Amniotic stem cell (primary cell): ENCODE results near the gene DENND4A.
"Not testable (repeated sequence)": the region's sequence is repeated elsewhere in the genome, so short reads cannot be mapped to it uniquely, and the experiment has no call there.

ENCODE experiments used
- DNase-seq: peaks from one replicate; lab custom pipeline; 2025; lab: John Stamatoyannopoulos, UW

DENND4A gene

DNA sequence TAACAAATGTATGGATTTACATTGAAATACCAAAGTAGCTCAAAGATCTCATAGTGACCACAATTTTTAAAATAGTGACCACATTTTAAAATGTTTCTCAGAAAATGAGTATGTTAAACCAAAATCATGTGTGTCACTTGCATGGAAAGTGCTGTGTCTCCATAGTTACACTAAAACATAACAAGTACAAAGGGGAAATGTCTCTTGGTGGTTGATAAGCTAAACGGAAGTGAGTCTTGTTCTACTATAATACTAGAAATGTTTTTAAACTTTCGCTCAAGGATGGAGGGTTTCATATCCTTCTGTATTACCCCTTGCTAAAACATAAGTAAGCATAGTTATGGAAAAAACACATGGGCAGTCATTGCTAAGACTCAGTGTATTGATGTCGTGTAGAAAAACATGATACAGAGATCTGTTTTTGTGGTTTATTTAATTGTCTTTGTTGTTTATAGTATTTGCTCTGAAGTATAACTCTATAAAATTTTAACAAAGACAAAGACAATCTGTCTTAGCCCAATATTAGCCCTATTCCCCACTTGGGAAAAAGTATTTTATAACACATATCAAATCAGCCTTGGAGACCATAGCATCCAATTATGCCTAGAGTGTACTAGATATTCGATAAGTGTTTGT lies 27.0 kb upstream of the DENND4A start:
- no peak for DNase-seq

DNA sequence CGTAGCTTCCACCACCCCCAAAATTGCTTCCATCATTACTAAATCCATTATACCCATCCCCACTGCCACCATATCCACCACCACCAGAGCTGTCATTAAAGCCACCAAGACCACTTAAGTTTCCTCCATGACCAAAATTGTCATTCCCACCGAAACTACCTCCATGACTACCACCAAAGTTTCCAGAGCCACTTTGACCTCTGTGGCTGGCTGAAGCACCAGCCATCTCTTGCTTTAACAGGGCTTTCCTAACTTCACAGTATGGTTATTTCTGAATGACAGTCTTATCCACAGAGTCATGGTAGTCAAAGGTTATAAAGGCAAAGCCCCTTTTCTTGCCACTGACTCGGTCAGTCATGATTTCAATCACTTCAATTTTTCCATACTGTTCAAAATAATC lies 24.3 kb upstream of the DENND4A start:
- DNase-seq = no peak

DNA sequence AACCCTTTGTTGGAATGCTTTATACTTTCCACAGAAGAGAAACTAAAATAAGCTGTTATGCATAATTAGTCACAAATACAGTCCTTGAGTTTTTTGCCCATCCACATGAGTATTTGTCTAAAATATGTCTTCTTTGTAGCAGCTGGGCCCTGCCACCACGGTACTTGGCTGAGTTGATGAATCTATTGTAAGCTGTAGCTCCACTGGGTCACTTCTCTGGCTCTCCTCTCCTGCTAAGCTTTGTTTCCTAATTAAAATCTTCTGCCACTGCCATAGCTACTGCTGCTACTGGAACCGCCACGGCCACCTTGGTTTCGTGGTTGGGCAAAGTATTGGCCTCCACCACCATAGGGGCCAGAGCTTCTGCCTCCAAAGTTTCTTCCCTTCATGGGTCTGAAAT lies 23.9 kb upstream of the DENND4A start:
- not testable (repeated sequence) for DNase-seq

DNA sequence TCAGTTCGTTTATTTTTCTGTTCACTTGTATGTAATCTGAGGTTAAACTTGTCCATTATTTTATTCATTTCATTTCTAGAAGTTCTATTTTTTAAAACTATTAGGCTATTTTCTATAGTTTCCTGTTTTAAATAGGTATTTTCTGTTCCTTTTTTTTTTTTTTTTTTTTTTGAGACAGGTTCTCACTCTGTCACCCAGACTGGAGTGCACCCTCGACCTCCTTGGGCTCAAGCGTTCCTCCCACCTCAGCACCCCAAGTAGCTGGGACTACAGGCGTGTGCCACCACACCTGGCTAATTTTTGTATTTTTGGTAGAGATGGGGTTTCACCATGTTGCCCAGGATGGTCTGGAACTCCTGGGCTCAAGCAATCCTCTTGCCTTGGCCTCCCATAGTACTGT lies 22.2 kb upstream of the DENND4A start:
- not testable (repeated sequence) for DNase-seq

DNA sequence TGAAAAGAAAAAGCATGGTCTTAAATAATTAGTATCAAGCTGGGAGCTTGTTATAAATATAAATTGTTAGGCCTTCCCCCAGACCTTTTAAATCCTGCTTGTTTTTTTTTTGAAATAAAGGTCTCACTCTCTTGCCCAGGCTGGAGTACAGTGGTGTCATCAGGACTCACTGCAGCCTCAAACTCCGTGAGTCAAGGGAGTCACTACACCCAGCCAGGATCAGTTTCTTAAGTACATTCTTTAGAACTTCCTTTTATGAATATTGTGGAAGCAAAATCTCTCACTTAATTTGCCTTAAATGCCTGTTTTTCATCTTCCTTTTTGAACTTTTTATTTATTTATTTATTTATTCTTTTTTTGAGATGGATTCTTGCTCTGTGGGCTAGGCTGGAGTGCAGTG lies 20.8 kb upstream of the DENND4A start:
- DNase-seq = no peak

DNA sequence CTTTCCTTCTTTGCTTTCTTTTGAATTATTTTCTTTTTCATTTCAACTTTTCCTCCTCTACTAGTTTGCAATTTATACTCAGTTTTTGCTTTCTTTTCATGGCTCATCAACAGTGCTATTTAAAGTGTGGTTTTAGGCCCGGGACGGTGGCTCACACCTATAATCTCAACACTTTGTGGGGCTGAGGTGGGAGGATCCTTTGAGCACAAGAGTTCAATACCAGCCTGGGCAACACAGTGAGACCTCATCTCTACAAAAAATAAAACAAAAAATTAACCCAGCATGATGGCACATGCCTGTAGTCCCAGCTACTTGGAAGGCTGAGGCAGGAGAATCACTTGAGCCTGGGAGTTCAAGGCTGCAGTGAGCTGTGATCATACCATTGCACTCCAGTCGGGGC lies 20.4 kb upstream of the DENND4A start:
- no peak for DNase-seq

DNA sequence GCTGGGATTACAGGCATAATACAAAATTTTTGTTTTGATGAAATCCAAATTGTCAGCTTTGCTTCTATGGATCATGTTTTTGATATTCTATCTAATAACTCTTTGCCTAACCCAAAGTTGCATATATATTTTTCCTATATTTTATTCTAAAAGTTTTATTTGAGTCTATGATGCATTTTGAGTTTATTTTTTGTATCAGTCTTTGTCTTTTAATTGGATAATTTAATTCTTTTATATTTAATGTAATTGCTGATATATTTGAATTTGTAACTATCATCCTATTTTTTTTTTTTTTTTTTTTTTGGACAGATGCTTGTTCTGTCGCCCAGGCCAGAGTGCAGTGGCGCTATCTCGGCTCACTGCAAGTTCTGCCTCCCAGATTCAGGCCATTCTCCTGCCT lies 19.7 kb upstream of the DENND4A start:
- DNase-seq = no peak

DNA sequence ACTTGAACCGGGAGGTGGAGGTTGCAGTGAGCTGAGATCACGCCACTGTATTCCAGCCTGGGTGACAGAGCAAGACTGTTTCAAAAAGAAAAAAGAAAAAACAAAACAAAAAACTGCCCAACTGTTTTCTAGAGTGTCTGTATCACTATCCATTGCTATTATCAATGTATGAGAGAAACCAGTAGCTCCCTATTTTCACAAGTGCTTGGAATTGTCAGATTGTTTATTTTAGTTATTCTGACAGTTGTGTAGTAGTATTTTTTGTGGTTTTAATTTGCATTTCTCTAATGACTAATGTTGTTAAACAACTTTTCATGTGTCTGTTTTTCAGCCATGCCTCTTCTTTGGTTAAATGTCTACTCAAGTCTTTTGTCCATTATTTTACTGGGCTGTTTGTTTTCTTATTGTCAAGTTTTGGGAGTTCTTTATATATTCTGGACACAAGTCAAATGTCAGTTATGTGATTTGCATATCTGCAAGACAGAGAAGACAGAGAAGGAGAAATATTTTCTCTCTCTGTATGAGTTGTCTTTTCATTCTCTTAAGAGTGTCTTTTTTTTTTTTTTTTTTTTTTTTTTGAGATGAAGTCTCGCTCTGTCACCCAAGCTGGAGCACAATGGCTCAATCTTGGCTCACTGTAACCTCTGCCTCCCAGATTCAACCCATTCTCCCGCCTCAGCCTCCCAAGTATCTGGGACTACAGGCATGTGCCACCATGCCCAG lies 19.1 kb upstream of the DENND4A start:
- not testable (repeated sequence) for DNase-seq

DNA sequence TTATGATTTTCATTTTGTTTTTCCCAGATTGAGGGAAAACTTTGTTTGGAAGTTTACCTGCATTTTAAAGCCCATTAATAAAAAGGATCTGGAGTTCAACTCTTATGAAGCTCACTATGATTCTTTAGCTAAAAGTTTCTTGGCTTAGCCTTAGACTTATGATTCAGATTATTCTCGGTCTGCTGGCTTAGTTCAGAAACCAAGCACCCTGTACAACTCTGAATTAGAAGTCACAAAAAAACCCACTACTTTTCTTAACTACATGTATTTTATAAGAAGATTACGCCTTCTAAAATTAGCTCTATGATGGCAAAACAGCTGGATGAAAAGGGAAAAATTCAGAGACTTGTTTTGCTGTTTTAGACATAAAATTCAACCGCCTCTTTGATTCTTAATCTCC lies 14.3 kb upstream of the DENND4A start:
- DNase-seq = no peak

DNA sequence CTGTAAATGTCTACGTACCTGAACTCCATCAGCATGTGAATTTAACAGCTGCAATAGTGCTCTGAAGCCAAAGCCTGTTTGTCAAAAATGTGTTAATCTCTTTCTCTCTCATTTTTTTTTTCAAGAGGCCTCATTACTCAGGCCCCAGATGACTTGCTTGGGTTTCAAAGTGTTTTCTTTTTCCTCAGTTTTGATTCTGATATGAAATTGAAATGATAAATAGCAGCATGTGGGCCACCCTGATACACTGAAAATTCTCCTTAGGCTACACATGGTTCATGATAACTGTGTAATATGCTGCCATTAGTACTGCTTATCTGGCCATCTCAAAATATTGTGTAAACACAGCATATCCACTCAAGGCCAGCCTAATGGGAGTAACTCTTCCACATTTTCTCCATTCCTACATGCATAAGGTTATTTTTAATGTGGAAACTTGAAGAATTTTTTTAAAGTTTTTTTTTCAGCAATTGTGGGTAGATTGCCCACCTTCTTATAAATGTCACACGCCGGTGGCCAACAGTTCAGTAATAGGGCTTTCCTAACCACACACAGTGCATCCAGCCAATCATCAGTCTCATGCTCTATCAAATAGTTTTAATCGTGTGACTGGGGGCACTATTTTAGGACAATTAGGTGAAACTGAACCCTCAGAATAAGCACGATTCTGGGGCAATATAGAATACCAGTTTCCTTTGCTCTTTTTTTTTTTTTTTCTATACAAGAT lies 13.1 kb upstream of the DENND4A start:
- DNase-seq = no peak

DNA sequence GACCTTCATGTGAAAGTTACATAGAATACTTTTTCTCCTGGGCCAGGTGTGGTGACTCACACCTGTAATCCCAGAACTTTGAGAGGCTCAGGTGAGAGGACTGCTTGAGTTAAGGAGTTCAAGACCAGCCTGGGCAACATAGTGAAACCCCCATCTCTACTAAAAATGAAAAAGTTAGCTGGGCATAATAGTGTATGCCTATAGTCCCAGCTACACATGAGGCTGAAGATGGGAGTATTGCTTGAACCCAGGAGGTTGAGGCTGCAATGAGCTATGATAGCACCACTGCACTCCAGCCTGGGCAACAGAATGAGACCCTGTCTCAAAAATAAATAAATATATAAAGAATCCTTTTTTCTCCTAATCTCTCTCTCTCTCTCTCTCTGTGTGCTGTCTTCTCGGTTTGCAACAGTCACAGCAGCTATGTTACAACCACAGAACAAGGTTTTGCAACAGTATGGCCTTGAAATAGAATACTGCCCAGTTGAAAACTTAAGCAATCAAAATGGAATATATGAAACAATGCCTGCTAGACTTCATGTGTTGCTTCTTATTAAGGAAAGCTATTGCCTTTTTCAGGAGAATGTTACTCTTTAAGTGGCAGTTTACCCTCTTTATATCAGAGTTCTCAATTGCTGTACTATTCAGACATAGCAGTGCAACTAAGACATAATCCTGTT lies 12.3 kb upstream of the DENND4A start:
- no peak for DNase-seq

DNA sequence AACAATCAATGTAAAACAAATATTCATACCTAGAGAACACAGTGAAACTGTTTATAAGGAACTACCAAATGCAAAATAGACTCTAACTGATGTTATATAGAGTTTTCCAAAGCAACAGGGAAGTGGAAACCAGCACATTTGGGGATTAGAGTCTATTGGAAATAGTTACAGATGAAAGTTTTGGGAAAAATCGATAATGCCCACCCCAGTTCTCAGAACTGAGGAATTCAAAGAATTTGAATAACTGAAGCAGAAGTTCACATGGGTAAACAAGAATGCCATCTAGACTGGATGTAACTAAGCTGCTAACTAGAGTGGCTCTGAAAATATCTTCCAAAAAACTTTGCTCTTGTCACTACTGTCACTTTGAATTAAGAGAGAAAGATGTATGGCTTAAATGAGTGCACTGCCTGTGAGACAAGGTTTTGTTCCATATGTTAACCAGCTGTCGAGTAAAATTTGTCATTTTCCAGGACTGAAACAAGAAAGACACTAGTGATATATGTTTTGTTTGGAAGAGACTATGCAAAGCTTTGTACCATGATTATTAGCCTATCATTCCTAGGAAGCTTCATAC lies 9.2 kb upstream of the DENND4A start:
- no peak for DNase-seq

DNA sequence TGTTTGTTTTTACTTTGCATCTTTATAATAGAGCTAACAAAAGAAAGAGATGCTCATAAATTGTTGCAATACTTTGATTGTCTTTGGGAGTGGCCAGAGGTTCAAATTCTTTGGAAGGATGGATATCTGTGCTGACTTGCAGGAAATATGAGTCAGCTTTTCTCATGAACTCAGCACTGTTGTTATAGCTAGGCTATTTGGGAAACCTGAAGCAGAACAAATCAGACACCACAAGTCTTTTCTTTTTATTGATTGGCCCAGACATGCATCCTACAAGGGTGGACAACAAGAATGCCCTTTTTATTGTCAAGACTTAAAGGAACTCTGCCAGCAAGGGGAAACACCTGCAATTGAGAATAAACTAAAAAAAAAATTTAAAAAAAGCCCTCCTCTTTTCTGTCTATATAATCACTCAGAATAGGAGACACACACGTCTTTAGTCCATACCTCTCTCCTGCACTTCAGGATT lies 4.6 kb upstream of the DENND4A start:
- DNase-seq = peak; percentile 28

DNA sequence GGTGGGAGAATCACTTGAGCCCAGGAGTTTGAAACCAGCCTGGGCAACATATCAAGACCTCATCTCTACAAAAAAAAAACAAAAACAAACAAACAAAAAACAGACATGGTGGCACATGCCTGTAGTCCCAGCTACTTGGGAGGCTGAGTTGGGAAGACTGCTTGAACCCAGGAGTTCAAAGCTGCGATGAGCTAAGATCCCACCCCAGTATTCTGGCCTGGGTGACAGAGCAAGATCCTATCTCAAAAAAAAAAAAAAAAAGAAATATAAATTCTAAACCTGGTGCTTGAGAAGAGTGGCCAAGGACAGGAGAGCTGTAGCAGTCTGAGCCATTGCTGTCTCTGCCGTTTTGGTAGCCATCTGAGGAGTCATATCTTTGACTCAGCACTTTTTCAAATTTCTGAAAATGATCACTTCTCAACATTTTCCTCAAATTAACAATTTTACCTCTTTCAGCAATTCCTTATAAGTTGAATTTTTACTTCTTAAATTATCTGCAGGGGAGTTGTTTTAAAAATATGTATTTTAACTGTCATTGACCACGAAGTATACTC lies 3.6 kb upstream of the DENND4A start:
- no peak for DNase-seq

DNA sequence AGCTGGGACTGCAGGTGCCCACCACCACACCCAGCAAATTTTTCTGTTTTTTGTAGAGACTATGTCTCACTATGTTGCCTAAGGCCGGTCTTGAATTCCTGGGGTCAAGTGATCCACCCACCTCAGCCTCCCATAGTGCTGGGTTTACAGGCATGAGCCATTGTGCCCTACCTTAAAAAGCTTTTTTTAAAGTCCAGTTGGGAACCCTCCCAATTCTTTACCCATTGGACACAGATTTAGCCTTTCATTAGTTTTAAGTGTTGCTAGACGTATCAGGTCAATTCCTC lies 1.7 kb upstream of the DENND4A start:
- no peak for DNase-seq

DNA sequence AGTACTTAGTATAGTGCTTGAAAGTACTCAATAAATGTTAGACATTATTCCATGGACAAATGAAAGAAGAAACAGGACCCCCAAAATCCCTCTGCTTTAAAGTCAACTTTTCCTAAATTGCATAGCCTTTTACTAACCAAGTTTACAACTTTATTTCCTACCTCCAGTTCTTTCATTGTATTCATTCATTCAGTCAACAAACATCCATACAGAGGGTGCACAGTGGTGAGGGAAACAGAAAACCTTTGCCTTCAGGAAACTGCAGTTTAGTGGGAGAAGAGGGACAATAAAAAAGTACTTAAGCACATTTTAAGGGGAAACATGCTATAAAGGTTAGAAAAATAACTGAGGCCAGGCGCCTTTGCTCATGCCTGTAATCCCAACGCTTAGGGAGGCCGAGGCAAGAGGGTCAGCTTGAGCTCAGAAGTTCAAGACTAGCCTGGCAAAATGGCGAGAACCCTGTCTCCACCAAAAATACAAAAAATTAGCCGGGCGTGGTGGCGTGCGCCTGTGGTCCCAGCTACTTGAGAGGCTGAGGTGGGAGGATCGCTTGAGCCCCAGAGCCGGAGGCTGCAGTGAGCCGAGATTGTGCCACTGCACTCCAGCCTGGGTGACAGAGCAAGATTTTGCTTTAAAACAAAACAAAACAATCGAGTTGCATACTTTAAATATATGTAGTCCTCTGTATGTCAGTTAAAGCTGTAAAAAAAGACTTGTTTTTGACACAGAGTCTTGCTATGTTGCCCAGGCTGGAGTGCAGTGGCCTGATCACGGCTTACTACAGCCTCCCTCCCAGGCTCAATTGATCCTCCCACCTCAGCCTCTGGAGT lies 1.1 kb upstream of the DENND4A start:
- DNase-seq = no peak

DNA sequence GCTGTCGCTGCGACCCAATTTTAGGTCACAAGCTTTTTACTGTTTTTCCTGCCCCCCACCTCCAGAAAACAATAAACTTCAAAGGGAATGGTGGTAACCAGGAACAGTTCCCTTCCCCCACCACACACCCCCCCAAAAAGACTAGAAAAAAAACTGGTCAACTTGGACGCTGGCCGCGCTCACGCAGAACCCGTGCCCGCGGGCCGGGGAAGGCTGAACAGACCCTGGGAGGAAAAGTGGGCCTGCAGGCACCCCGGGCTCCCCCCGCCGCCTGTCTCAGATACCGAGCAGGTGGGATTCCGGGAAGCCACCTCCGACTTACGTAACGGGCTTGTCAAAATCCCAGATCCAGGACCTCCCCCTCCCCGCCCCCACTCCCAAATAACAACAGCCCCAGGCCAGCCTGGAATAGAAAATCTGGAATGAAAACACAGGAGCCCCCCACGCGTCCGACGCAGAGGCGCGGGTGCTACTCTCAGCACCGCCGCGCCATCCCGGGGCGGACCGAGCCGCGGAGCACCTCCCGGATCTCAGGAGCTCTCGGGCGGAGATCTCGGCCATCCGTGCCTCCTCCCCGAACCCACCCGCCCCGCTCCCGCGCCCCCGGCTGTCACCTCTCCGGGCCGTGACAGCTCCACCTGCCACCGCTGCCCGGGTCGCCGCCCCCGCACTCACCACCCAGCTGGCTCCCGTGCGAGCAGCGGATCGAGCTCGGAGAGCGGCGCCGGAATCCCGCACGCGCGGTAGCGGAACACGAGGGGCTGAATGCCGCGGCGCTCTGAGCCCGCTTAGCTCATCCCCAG lies 557 bp downstream of the DENND4A start:
- DNase-seq = peak; percentile 24

DNA sequence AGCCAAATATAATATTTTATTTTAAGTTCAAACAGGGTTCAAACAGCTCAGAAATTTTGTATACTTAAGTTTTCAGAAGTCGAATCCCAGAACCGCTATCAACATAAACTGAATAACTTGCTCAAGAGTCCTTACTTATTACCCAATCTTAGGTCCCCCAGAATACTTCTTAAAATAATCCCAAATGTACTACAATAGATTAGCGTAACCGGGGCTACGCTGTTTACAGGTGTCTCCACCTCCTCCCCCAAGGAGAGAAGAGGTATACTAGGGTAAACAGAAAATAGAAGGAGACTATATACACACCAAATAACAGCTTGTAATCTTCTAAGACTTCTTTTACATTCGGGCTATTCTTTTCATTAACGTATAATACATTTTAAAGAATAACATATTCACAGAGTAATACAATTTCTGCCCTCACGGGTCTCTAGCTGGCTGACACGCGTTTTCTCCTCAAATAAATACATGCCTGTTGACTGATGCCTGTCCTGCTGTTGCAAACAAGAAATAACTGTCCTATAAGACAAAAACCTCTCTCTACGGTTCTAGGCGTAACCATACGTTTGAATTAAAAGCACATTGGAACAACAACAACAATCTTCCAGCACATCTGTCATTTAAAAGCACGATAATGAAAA lies 1.3 kb downstream of the DENND4A start:
- DNase-seq = no peak

DNA sequence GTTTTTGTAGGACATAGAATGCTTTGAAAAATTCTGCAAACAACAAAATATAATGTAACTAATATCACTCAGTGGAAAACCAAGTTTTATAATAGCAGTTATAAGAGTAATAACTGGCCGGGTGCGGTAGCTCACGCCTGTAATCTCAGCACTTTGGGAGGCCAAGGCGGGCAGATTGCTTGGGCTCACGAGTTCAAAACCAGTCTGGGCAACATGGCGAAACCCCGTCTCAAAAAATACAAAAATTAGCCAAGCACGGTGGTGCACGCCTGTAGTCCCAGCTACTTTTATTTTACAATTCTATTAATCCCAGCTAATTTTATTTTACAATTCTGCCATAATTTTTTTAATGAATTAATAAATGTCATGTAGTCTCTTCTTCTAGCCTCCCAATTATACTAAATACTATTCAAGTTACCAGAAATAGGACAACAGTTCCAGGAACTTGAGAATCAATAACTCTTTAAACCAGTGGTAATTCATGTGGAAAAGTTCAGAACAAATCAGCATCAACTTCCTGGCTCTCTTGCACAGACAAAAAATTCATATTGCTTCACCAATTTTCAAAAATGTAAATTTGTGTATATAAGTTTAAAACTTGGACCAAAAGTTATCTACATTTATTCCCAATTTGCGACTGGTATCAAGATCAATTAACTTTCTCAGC lies 2.2 kb downstream of the DENND4A start:
- DNase-seq = no peak
